GM23338 (cell line): ENCODE measurements around the gene RAPGEF3.

Source experiments
- POLR2AphosphoS5 ChIP-seq: IDR thresholded peaks from 2 replicates; pipeline ENCODE4 v1.6.1; 2016; ENCODE audit warnings: antibody characterized with exemption, low read depth
- REST ChIP-seq: IDR thresholded peaks from one replicate; pipeline ENCODE4 v1.6.1; 2018; ENCODE audit warnings: antibody characterized with exemption; ENCODE audit not compliant: unreplicated experiment

- TF ChIP-seq REST (no peak), POLR2AphosphoS5 (no peak)
These were observed 14.6 kb downstream of the RAPGEF3 start for GRCh38 chr12:47744005-47744651.
